Lung (tissue), 12 donors: ENCODE results near the gene RAB26. TPM values are rescaled to one million over a fixed set of nuclear protein-coding genes. Genes with fewer than 3 reads are reported as not detected.
"Not testable (repeated sequence)": the region's sequence is repeated elsewhere in the genome, so short reads cannot be mapped to it uniquely, and the experiment has no call there.

Source experiments
- ATAC-seq: fragments of 200-7000 bp; cut with Tn5 transposase; one replicate; pipeline ENCODE4 v1.9.1; 2020; ENCODE audit warnings: moderate number of reproducible peaks; ENCODE audit not compliant: insufficient read depth, low FRiP score
- DNase-seq, 3 donors: peaks; one replicate each; pipeline ENCODE4 v3.0.0-alpha.2; 2013 to 2017
- H3K27ac ChIP-seq, 2 donors: one replicate each; pipeline ENCODE4 v1.5.1; 2013; ENCODE audit warnings: mild to moderate bottlenecking in 2 of 2, moderate library complexity in 2 of 2, control low read depth in 1 of 2, inconsistent platforms in 1 of 2, low read depth in 1 of 2, low read length in 1 of 2
- H3K27me3 ChIP-seq, 3 donors: one replicate each; pipeline ENCODE4 v1.5.1; 2013; ENCODE audit warnings: low read length in 2 of 3; ENCODE audit not compliant: control insufficient read depth in 3 of 3, insufficient read depth in 3 of 3
- H3K36me3 ChIP-seq, 4 donors: one replicate each; pipeline ENCODE4 v1.5.1; 2013; ENCODE audit warnings: low read length in 4 of 4, mild to moderate bottlenecking in 1 of 4, moderate library complexity in 1 of 4; ENCODE audit not compliant: control insufficient read depth in 4 of 4, insufficient read depth in 4 of 4
- H3K4me1 ChIP-seq, 5 donors: one replicate each; pipeline ENCODE4 v1.5.1; 2013; ENCODE audit warnings: low read length in 5 of 5, mild to moderate bottlenecking in 2 of 5, moderate library complexity in 1 of 5; ENCODE audit not compliant: control insufficient read depth in 5 of 5, insufficient read depth in 5 of 5
- H3K4me3 ChIP-seq: one replicate; pipeline ENCODE4 v1.5.1; 2013; ENCODE audit warnings: mild to moderate bottlenecking, control low read depth, moderate library complexity
- H3K9ac ChIP-seq, 2 donors: one replicate each; pipeline ENCODE4 v1.5.1; 2013; ENCODE audit warnings: low read length in 2 of 2, control low read depth in 1 of 2; ENCODE audit not compliant: insufficient read depth in 1 of 2
- H3K9me3 ChIP-seq, 4 donors: one replicate each; pipeline ENCODE4 v1.5.1; 2013; ENCODE audit warnings: low read length in 3 of 4, mild to moderate bottlenecking in 1 of 4, moderate library complexity in 1 of 4; ENCODE audit not compliant: control insufficient read depth in 4 of 4, insufficient read depth in 3 of 4
- WGBS, 2 donors: extraction: QIAGEN DNeasy Blood & Tissue Kit; methylation state at CpG; one replicate each; pipeline ENCODE4 v1.1.7; 2013; 5-methylcytosine and 5-hydroxymethylcytosine counted together
- polyA plus RNA-seq, 2 donors: library from polyadenylated mRNA; stranded (reverse); fragments of 200-250 nt; gene quantifications; one replicate each; pipeline ENCODE4 v1.2.1, GENCODE V29; 2013
- total RNA-seq, 2 donors: library from RNA; depleted of rRNA in 1 of 2; stranded (reverse); fragments of >200 nt in 1 of 2; gene quantifications; one replicate each; pipeline ENCODE4 v1.2.1, GENCODE V29; 2014 to 2021
- TF ChIP-seq, protein P1 (sequence below): IDR thresholded peaks from 2 replicates; pipeline ENCODE4 v1.5.1; 2012; ENCODE audit warnings: mild to moderate bottlenecking; ENCODE audit errors: control extremely low read depth, extremely low read depth
- donor health status: control.
- donor health status: control.
- donor health status: Bipolar disorder and iron deficiency.
- donor health status: healthy.
- donor health status: DM: yes; HTN: yes; CAD: no.

Gene RAB26
- total and polyA plus RNA-seq, 4 donors = 0.30 to 1.0 (median 0.72) TPM

- ATAC-seq, H3K4me3 ChIP-seq, H3K9ac ChIP-seq, H3K27me3 ChIP-seq, H3K27ac ChIP-seq, DNase-seq, H3K9me3 ChIP-seq, H3K4me1 ChIP-seq: not testable (repeated sequence)
- peaks cover 0 to 65% (median 3%) of the 10 kb centered on the region in 4 donors for H3K36me3 ChIP-seq
- WGBS, 2 donors = 95 to 97% methylated on average over 50 to 65 of the region's 65 CpGs
These were observed 36.8 kb upstream of the RAB26 start for GRCh38 chr16:2111412-2112335.

- H3K27me3 ChIP-seq, DNase-seq, H3K4me3 ChIP-seq, H3K27ac ChIP-seq, ATAC-seq, H3K4me1 ChIP-seq, H3K9me3 ChIP-seq, H3K9ac ChIP-seq: not testable (repeated sequence)
- 88 to 91% methylated on average over 25 to 30 of the region's 30 CpGs for WGBS, 2 donors
- peaks cover 0 to 60% (median 0%) of the 10 kb centered on the region in 4 donors for H3K36me3 ChIP-seq
These were observed 35.8 kb upstream of the RAB26 start for GRCh38 chr16:2112539-2113106.

DNA sequence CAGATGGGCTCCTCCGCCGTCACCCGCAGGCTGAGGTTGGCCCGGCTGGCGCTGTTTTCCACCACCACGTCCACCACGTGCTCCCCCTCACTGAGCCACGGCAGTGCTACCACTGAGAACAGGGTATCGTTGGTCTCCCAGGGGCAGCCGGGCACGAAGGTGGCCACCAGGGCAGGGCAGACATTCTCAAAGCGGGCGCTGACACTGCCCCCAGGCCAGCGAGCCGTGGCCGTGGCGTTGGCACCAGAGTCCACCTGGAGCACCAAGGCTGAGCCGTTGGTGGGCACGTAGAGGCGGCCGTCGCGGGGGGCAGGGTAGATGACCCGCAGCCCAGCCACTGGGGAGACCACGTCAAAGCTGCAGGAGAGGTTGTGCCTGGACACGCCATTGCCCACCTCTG is 34.2 kb upstream of the RAB26 start:
- H3K9ac ChIP-seq, DNase-seq, H3K27ac ChIP-seq, H3K9me3 ChIP-seq, H3K4me1 ChIP-seq, ATAC-seq, H3K27me3 ChIP-seq, H3K4me3 ChIP-seq: not testable (repeated sequence)
- WGBS, 2 donors = 96 to 97% methylated on average over 26 of the region's 26 CpGs
- H3K36me3 ChIP-seq = peaks cover 0 to 45% (median 0%) of the 10 kb centered on the region in 4 donors

DNA sequence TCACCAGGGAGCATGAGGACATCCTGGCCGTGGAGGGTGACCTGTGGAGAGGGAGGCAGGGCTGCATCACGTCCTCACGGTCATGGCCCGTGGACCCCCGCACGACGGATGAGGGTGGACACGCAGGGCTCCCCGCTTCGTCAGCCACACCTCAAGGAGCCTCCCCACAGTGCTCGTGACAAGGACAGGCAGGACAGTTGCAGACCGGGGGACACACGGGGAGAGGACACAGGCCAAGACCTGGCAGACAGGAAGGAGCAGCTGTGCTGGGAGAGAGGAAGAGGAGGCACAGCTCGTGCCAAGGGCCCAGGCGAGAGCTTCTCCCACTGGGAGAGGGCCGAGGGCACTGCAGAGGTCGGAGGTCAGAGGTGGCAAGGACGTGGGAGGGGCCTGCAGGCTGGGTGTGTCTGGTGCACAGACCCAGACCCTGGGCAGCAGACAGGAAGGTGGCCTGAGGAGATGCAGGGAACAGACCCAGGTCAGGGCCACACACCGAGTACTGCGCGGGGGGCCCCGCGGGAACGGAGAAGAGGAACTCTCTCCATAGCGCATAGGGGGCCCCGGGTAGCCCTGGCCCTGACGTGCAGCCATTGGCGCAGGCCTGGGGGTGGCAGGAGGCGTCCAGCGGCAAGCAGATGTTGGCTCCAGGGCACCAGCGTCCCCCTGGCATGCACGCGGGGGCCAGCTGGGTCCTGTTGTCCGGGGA is 33.4 kb upstream of the RAB26 start:
- H3K9ac ChIP-seq, H3K4me3 ChIP-seq, ATAC-seq, H3K27me3 ChIP-seq, H3K9me3 ChIP-seq, H3K27ac ChIP-seq, DNase-seq, H3K4me1 ChIP-seq: not testable (repeated sequence)
- H3K36me3 ChIP-seq = peaks cover 0 to 39% (median 0%) of the 10 kb centered on the region in 4 donors
- 86 to 88% methylated on average over 18 to 33 of the region's 34 CpGs for WGBS, 2 donors

DNA sequence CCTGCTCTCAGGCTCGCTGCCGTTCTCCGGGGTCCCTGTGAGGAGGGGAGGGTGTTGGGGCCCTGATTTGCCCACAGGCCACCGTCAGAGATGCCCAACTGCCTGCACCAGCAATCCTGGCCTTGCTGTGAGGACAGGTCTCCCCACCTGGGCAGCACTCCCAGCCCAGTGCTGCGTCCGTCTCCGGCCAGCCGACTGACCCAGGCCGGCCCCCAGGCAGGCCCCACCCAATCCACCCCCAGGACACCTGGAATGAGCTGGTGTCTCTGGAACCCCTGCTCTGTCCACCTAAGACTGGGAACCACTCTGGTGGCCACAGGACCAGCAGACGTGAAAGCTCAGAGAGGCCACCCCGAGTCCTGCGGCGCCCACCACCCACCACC is 32.8 kb upstream of the RAB26 start:
- no peaks in the 10 kb centered on the region for H3K27me3 ChIP-seq
- DNase-seq = no peak
- 84 to 93% methylated on average over 10 to 13 of the region's 13 CpGs for WGBS, 2 donors

GRCh38 chr16:2116428-2116827 is 32.0 kb upstream of the RAB26 start:
- peaks cover 0 to 26% (median 0%) of the 10 kb centered on the region in 4 donors for H3K36me3 ChIP-seq
- not testable (repeated sequence) for H3K27me3 ChIP-seq, DNase-seq, H3K4me3 ChIP-seq, H3K9ac ChIP-seq, H3K4me1 ChIP-seq, H3K9me3 ChIP-seq, ATAC-seq, H3K27ac ChIP-seq
- 77 to 86% methylated on average over 11 to 24 of the region's 24 CpGs for WGBS, 2 donors

More for the DNA sequence above, 32.8 kb upstream of the RAB26 start:
- H3K27ac ChIP-seq = no peak overlapping the region
- H3K9ac ChIP-seq = no peak overlapping the region
- H3K4me1 ChIP-seq = no peaks in the 10 kb centered on the region
- H3K36me3 ChIP-seq = peaks cover 0 to 35% (median 0%) of the 10 kb centered on the region in 4 donors
- TF ChIP-seq, protein P1, sequence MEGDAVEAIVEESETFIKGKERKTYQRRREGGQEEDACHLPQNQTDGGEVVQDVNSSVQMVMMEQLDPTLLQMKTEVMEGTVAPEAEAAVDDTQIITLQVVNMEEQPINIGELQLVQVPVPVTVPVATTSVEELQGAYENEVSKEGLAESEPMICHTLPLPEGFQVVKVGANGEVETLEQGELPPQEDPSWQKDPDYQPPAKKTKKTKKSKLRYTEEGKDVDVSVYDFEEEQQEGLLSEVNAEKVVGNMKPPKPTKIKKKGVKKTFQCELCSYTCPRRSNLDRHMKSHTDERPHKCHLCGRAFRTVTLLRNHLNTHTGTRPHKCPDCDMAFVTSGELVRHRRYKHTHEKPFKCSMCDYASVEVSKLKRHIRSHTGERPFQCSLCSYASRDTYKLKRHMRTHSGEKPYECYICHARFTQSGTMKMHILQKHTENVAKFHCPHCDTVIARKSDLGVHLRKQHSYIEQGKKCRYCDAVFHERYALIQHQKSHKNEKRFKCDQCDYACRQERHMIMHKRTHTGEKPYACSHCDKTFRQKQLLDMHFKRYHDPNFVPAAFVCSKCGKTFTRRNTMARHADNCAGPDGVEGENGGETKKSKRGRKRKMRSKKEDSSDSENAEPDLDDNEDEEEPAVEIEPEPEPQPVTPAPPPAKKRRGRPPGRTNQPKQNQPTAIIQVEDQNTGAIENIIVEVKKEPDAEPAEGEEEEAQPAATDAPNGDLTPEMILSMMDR = no peak
- H3K9me3 ChIP-seq = no peaks in the 10 kb centered on the region
- no peak for ATAC-seq
- no peak overlapping the region for H3K4me3 ChIP-seq

GRCh38 chr16:2117341-2117740 is 31.1 kb upstream of the RAB26 start:
- H3K36me3 ChIP-seq = peaks cover 0 to 17% (median 0%) of the 10 kb centered on the region in 4 donors
- not testable (repeated sequence) for H3K4me3 ChIP-seq, H3K4me1 ChIP-seq, H3K27ac ChIP-seq, H3K9ac ChIP-seq, H3K27me3 ChIP-seq, DNase-seq, ATAC-seq, H3K9me3 ChIP-seq
- 91 to 92% methylated on average over 15 to 24 of the region's 25 CpGs for WGBS, 2 donors
